GF-D8 (cell line): Measurements from ENCODE around the gene EEA1.

Experiments
- DNase-seq: peaks from one replicate; lab custom pipeline; 2025; lab: John Stamatoyannopoulos, UW

Gene EEA1

GRCh38 chr12:92886131-92886530 lies 43.0 kb downstream of the EEA1 start:
- no peak for DNase-seq

- no peak for DNase-seq
Observed at GRCh38 chr12:92879698-92880322, 49.3 kb downstream of the EEA1 start.

GRCh38 chr12:92877904-92878303 lies 51.2 kb downstream of the EEA1 start:
- no peak for DNase-seq

GRCh38 chr12:92876496-92876895 lies 52.6 kb downstream of the EEA1 start:
- no peak for DNase-seq

GRCh38 chr12:92871116-92871515 lies 58.0 kb downstream of the EEA1 start:
- DNase-seq = no peak

GRCh38 chr12:92866418-92866817 lies 62.7 kb downstream of the EEA1 start:
- no peak for DNase-seq

GRCh38 chr12:92863251-92863650 lies 65.8 kb downstream of the EEA1 start:
- peak; percentile 17 for DNase-seq

GRCh38 chr12:92861381-92861780 lies 67.7 kb downstream of the EEA1 start:
- no peak for DNase-seq

- DNase-seq = no peak
Observed at GRCh38 chr12:92860521-92860920, 68.6 kb downstream of the EEA1 start.

- no peak for DNase-seq
Observed at GRCh38 chr12:92859650-92860386, 69.3 kb downstream of the EEA1 start.

- no peak for DNase-seq
Observed at GRCh38 chr12:92857818-92858217, 71.3 kb downstream of the EEA1 start.

GRCh38 chr12:92854344-92854743 lies 74.8 kb downstream of the EEA1 start:
- DNase-seq = no peak

- DNase-seq = no peak
Observed at GRCh38 chr12:92848740-92849139, 80.4 kb downstream of the EEA1 start.

GRCh38 chr12:92847368-92847767 lies 81.7 kb downstream of the EEA1 start:
- DNase-seq = no peak

- DNase-seq = no peak
Observed at GRCh38 chr12:92845329-92845728, 83.8 kb downstream of the EEA1 start.

GRCh38 chr12:92844151-92844763 lies 84.8 kb downstream of the EEA1 start:
- no peak for DNase-seq

- DNase-seq = no peak
Observed at GRCh38 chr12:92829686-92830282, 99.3 kb downstream of the EEA1 start.

GRCh38 chr12:92828565-92828964 lies 100.5 kb downstream of the EEA1 start:
- DNase-seq = no peak

GRCh38 chr12:92827836-92828431 lies 101.2 kb downstream of the EEA1 start:
- DNase-seq = no peak

- no peak for DNase-seq
Observed at GRCh38 chr12:92821142-92821541, 108.0 kb downstream of the EEA1 start.

GRCh38 chr12:92814584-92814983 lies 114.5 kb downstream of the EEA1 start:
- DNase-seq = no peak

GRCh38 chr12:92810370-92810769 lies 118.7 kb downstream of the EEA1 start:
- no peak for DNase-seq

GRCh38 chr12:92803903-92804302 lies 125.2 kb downstream of the EEA1 start:
- no peak for DNase-seq
